MCF 10A (cell line): ENCODE measurements around the gene SMAD3. TPM values are rescaled to one million over a fixed set of nuclear protein-coding genes. Genes with fewer than 3 reads are reported as not detected.
A peak's percentile ranks its signal among the peaks of the same experiment; 100 is the strongest.

Experiments
- BruUV-seq: library from RNA; stranded (reverse); fragments of 400-500 nt; replicated peaks from 2 replicates; lab custom pipeline; 2021; lab: Mats Ljungman, UMichigan
- CTCF ChIA-PET: fragments of 300-600 bp; sonication (Branson Sonifier 250); formaldehyde crosslinking; extraction: SDS; loops from one replicate; lab custom pipeline; 2021; ENCODE audit warnings: antibody characterized with exemption, inconsistent platforms; lab: Yijun Ruan, JAX
- POLR2A ChIA-PET: fragments of 300-600, 350-650 bp; sonication (Branson Sonifier 250); formaldehyde crosslinking; extraction: SDS; loops from one replicate; lab custom pipeline; 2020; ENCODE audit warnings: antibody characterized with exemption, inconsistent platforms; lab: Yijun Ruan, JAX
- DNase-seq: peaks from one replicate; pipeline ENCODE4 v3.0.0-alpha.2; 2018; ENCODE audit not compliant: unreplicated experiment
- H3K27ac Mint-ChIP-seq: one replicate; pipeline ENCODE4 v1.8.0; 2022; ENCODE audit warnings: mild to moderate bottlenecking, low read depth, mixed read lengths; ENCODE audit not compliant: unreplicated experiment
- H3K27me3 Mint-ChIP-seq: one replicate; pipeline ENCODE4 v1.8.0; 2022; ENCODE audit warnings: mixed read lengths; ENCODE audit not compliant: insufficient read depth, unreplicated experiment
- H3K36me3 Mint-ChIP-seq: one replicate; pipeline ENCODE4 v1.8.0; 2022; ENCODE audit warnings: mild to moderate bottlenecking, moderate library complexity, mixed read lengths; ENCODE audit not compliant: insufficient read depth, unreplicated experiment
- H3K4me1 Mint-ChIP-seq: one replicate; pipeline ENCODE4 v1.8.0; 2022; ENCODE audit warnings: mixed read lengths; ENCODE audit not compliant: insufficient read depth, unreplicated experiment
- H3K4me3 Mint-ChIP-seq: one replicate; pipeline ENCODE4 v1.8.0; 2022; ENCODE audit warnings: mild to moderate bottlenecking, moderate library complexity, mixed read lengths; ENCODE audit not compliant: unreplicated experiment
- H3K9me3 Mint-ChIP-seq: one replicate; pipeline ENCODE4 v1.8.0; 2022; ENCODE audit warnings: mixed read lengths; ENCODE audit not compliant: unreplicated experiment
- intact Hi-C: fragments of 100-400 bp; cut with micrococcal nuclease; formaldehyde crosslinking; loops from 2 replicates; pipeline ENCODE4 v1.14.1; 2022
- total RNA-seq: library from RNA; stranded (reverse); gene quantifications from 2 replicates; pipeline ENCODE4 v1.2.3, GENCODE V29; 2022
- TF ChIP-seq, protein P1 (sequence below): fragments of 200-600 bp; IDR thresholded peaks from one replicate; pipeline ENCODE4 v1.8.0; 2022; ENCODE audit warnings: antibody characterized with exemption, mild to moderate bottlenecking; ENCODE audit not compliant: unreplicated experiment

SMAD3 gene
- total RNA-seq, 1 experiment from 2014 or later, result 19.9 TPM

DNA sequence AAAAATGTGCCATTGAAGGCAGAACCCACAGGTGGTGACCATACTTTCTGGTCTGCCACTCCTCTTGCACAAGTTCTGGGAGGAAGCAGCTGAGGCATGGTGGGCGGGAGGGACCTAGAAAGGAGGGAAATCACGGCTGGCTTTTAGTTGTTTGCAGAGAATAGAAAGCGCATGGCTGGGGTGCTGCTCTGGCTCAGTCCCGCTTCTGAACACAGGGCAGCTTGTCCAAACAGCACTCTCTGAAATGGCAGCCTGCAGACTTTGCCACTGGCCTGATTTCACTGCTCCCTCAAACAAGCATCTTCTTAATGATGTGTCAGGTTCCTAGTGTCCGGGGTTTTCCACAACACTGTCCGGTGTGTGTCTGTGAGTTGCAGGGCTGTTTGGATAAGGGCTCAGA, 112.3 kb downstream of the SMAD3 start:
- H3K27ac Mint-ChIP-seq, result no peak overlapping the region
- ChIA-PET POLR2A (interaction anchor here (1.2 to 1.5 kb wide), 2 partner anchors 31 to 47 kb away, joined by 3 to 5 read pairs; no protein-coding TSS in a partner anchor), CTCF (interaction anchor here (0.6 kb wide), 1 partner anchor 878 kb away, joined by 3 read pairs; no protein-coding TSS in a partner anchor)
- TF ChIP-seq, protein P1, sequence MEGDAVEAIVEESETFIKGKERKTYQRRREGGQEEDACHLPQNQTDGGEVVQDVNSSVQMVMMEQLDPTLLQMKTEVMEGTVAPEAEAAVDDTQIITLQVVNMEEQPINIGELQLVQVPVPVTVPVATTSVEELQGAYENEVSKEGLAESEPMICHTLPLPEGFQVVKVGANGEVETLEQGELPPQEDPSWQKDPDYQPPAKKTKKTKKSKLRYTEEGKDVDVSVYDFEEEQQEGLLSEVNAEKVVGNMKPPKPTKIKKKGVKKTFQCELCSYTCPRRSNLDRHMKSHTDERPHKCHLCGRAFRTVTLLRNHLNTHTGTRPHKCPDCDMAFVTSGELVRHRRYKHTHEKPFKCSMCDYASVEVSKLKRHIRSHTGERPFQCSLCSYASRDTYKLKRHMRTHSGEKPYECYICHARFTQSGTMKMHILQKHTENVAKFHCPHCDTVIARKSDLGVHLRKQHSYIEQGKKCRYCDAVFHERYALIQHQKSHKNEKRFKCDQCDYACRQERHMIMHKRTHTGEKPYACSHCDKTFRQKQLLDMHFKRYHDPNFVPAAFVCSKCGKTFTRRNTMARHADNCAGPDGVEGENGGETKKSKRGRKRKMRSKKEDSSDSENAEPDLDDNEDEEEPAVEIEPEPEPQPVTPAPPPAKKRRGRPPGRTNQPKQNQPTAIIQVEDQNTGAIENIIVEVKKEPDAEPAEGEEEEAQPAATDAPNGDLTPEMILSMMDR, result no peak
- no peak overlapping the region for H3K4me3 Mint-ChIP-seq
- intact Hi-C loops, result loop anchor here (5.0 to 10.0 kb wide), 2 partner anchors 50 to 223 kb away; no protein-coding TSS in a partner anchor
- no peaks in the 10 kb centered on the region for H3K27me3 Mint-ChIP-seq
- DNase-seq, result peak; percentile 25
- BruUV-seq, result no TSS peak
- H3K9me3 Mint-ChIP-seq, result no peaks in the 10 kb centered on the region
- peaks cover 59% of the 10 kb centered on the region for H3K4me1 Mint-ChIP-seq
- H3K36me3 Mint-ChIP-seq, result peaks cover 41% of the 10 kb centered on the region

- POLR2A ChIA-PET, result interaction anchor here (1.2 to 1.5 kb wide), 2 partner anchors 30 to 46 kb away, joined by 3 to 5 read pairs; no protein-coding TSS in a partner anchor
- TF ChIP-seq, protein P1, result no peak
- intact Hi-C loops, result loop anchor here (5.0 to 10.0 kb wide), 2 partner anchors 51 to 224 kb away; no protein-coding TSS in a partner anchor
- no TSS peak for BruUV-seq
- CTCF ChIA-PET, result interaction anchor here (0.7 kb wide), 2 partner anchors 19 to 36 kb away, joined by 3 read pairs; no protein-coding TSS in a partner anchor
- Mint-ChIP-seq H3K36me3 (peaks cover 35% of the 10 kb centered on the region), H3K27me3 (no peaks in the 10 kb centered on the region), H3K4me1 (peaks cover 50% of the 10 kb centered on the region), H3K4me3 (no peak overlapping the region), H3K9me3 (no peaks in the 10 kb centered on the region), H3K27ac (no peak overlapping the region)
- peak; percentile 55 for DNase-seq
These were observed 113.3 kb downstream of the SMAD3 start for GRCh38 chr15:67178569-67179210.

GRCh38 chr15:67179411-67179995, 114.1 kb downstream of the SMAD3 start:
- TF ChIP-seq, protein P1, result no peak
- no TSS peak for BruUV-seq
- ChIA-PET POLR2A (interaction anchor here (0.8 kb wide), 1 partner anchor 74 kb away, joined by 4 read pairs; no protein-coding TSS in a partner anchor), CTCF (no interaction called here)
- Mint-ChIP-seq H3K4me3 (no peak overlapping the region), H3K4me1 (peaks cover 42% of the 10 kb centered on the region), H3K27me3 (no peaks in the 10 kb centered on the region), H3K9me3 (no peaks in the 10 kb centered on the region), H3K36me3 (peaks cover 33% of the 10 kb centered on the region), H3K27ac (no peak overlapping the region)
- no peak for DNase-seq
- intact Hi-C loops, result loop anchor here (5.0 to 10.0 kb wide), 2 partner anchors 52 to 225 kb away; no protein-coding TSS in a partner anchor

GRCh38 chr15:67180035-67180434, 114.6 kb downstream of the SMAD3 start:
- intact Hi-C loops, result no loop called here
- Mint-ChIP-seq H3K4me1 (peaks cover 37% of the 10 kb centered on the region), H3K36me3 (peaks cover 33% of the 10 kb centered on the region), H3K27me3 (no peaks in the 10 kb centered on the region), H3K9me3 (no peaks in the 10 kb centered on the region), H3K27ac (no peak overlapping the region), H3K4me3 (no peak overlapping the region)
- BruUV-seq, result no TSS peak
- DNase-seq, result no peak
- TF ChIP-seq, protein P1, result no peak
- ChIA-PET POLR2A (interaction anchor here (0.8 kb wide), 1 partner anchor 75 kb away, joined by 4 read pairs; no protein-coding TSS in a partner anchor), CTCF (interaction anchor here (1.3 kb wide), 1 partner anchor 20 kb away, joined by 3 read pairs; no protein-coding TSS in a partner anchor)
